ENCODE data around the gene SNX1.

GRCh38 chr15:64051093-64051402, 44.7 kb upstream of the SNX1 start:
- no peak for TF ChIP-seq CTCF (IDR thresholded peaks at IDR 0.05)
- no peak for TF ChIP-seq POLR2A (IDR thresholded peaks at IDR 0.05)

Data from uterus (tissue), 2 donors.